K562 (cell line): Measurements from ENCODE around the gene ZNF599. TPM values are rescaled to one million over a fixed set of nuclear protein-coding genes. Genes with fewer than 3 reads are reported as not detected.

Experiments used
- ATAC-seq: fragments of 200-7000 bp; cut with Tn5 transposase; 3 replicates; pipeline ENCODE4 v1.9.1; 2020; ENCODE audit warnings: moderate library complexity
- BruUV-seq: library from RNA; stranded (reverse); fragments of 400-500 nt; replicated peaks from 2 replicates; lab custom pipeline; 2021; lab: Mats Ljungman, UMichigan
- CTCF ChIA-PET: fragments of 300-600 bp; formaldehyde crosslinking; extraction: SDS; loops from one replicate; lab custom pipeline; 2021; ENCODE audit warnings: low intra/inter-chr PET ratio; lab: Yijun Ruan, JAX
- POLR2A ChIA-PET: fragments of 300-600, 350-650 bp; sonication (Branson Sonifier 250); formaldehyde crosslinking; extraction: SDS; loops from one replicate; lab custom pipeline; 2021; ENCODE audit warnings: antibody characterized with exemption, inconsistent platforms; lab: Yijun Ruan, JAX
- DNase-seq, 4 experiments: peaks; one replicate each; pipeline versions ENCODE4 v3.0.0 to v3.0.0-alpha.2; 2011 to 2018; ENCODE audit warnings: low spot score in 3 of 4, mixed read lengths in 3 of 4; ENCODE audit errors: extremely low read depth in 1 of 4
- FAIRE-seq: peaks from 2 replicates; lab custom pipeline; 2011; peaks lifted over from hg19 to GRCh38; lab: Jason Lieb, UNC
- H2AFZ ChIP-seq: 2 replicates; pipeline ENCODE4 v1.6.0; 2011; ENCODE audit warnings: low read depth, low read length, control low read depth, inconsistent platforms
- H3K27ac ChIP-seq: fragments of 200-600 bp; 3 replicates; pipeline ENCODE4 v1.8.0; 2011; ENCODE audit warnings: low read depth, mild to moderate bottlenecking, control low read depth, inconsistent platforms, low read length, moderate library complexity, mixed read lengths; ENCODE audit errors: extremely low read depth
- H3K27me3 ChIP-seq, 2 experiments: fragments of 300-600 bp in 1 of 2; 2 replicates in 1 of 2; 3 replicates in 1 of 2; pipeline versions ENCODE4 v1.6.0 to v1.8.0; 2011; ENCODE audit warnings: inconsistent platforms in 2 of 2, low read length in 2 of 2, mild to moderate bottlenecking in 1 of 2, mixed read lengths in 1 of 2, moderate library complexity in 1 of 2; ENCODE audit not compliant: control insufficient read depth in 2 of 2, insufficient read depth in 2 of 2
- H3K36me3 ChIP-seq: fragments of 300-600 bp; 3 replicates; pipeline ENCODE4 v1.8.0; 2011; ENCODE audit warnings: mild to moderate bottlenecking, low read length, inconsistent platforms; ENCODE audit not compliant: control insufficient read depth, insufficient read depth
- H3K4me1 ChIP-seq, 2 experiments: fragments of 200-600 bp in 1 of 2; replicated peaks in 1 of 2; 2 replicates in 1 of 2; 3 replicates in 1 of 2; pipeline versions ENCODE4 v1.5.1 to v1.8.0; 2011; ENCODE audit warnings: inconsistent platforms in 2 of 2, low read length in 2 of 2, mild to moderate bottlenecking in 1 of 2, mixed read lengths in 1 of 2, moderate library complexity in 1 of 2; ENCODE audit not compliant: control insufficient read depth in 2 of 2, insufficient read depth in 2 of 2
- H3K4me2 ChIP-seq: 2 replicates; pipeline ENCODE4 v1.6.1; 2011; ENCODE audit warnings: low read length, control low read depth, inconsistent platforms, mixed read lengths; ENCODE audit not compliant: insufficient read depth
- H3K4me3 ChIP-seq: fragments of 200-600 bp; sonication (generic), shearing (Covaris generic); 2 replicates; pipeline ENCODE4 v1.5.1; 2016; ENCODE audit warnings: control low read depth, inconsistent platforms
- H3K79me2 ChIP-seq: fragments of 200-600 bp; 3 replicates; pipeline ENCODE4 v1.8.0; 2011; ENCODE audit warnings: low read length, inconsistent platforms; ENCODE audit not compliant: control insufficient read depth, insufficient read depth
- H3K9ac ChIP-seq, 2 experiments: 2 replicates each; pipeline versions ENCODE4 v1.6.0 to v1.6.1; 2011; ENCODE audit warnings: low read depth in 2 of 2, low read length in 2 of 2, control low read depth in 1 of 2, inconsistent platforms in 1 of 2, mild to moderate bottlenecking in 1 of 2, mixed read lengths in 1 of 2; ENCODE audit not compliant: insufficient read depth in 1 of 2
- H3K9me1 ChIP-seq: one replicate; pipeline ENCODE4 v1.6.0; 2011; ENCODE audit warnings: inconsistent platforms, mild to moderate bottlenecking, low read length, moderate library complexity; ENCODE audit not compliant: control insufficient read depth, insufficient read depth
- H3K9me3 ChIP-seq: replicated peaks from 2 replicates; pipeline ENCODE4 v1.5.1; 2011; ENCODE audit warnings: low read depth, low read length, inconsistent platforms; ENCODE audit not compliant: control insufficient read depth, insufficient read depth
- H4K20me1 ChIP-seq: replicated peaks from 2 replicates; pipeline ENCODE4 v1.6.1; 2011; ENCODE audit warnings: low read length, inconsistent platforms, mixed read lengths; ENCODE audit not compliant: control insufficient read depth, insufficient read depth
- ATF1 ChIP-seq, 2 experiments: fragments of 450-650 bp in 1 of 2; IDR thresholded peaks; 2 replicates each; pipeline ENCODE4 v1.6.1; 2016; ENCODE audit warnings: missing compliant biosample characterization in 1 of 2, missing genetic modification characterization in 1 of 2
- CBFA2T3 ChIP-seq: fragments of 450-650 bp; IDR thresholded peaks from 2 replicates; pipeline ENCODE4 v1.6.1; 2017
- ESRRB ChIP-seq: fragments of 250-450 bp; sonication (Bioruptor Pico); IDR thresholded peaks from 2 replicates; pipeline ENCODE4 v1.5.0; 2020; ENCODE audit warnings: mild to moderate bottlenecking, moderate library complexity, borderline replicate concordance
- ETS2 ChIP-seq: IDR thresholded peaks from 2 replicates; pipeline ENCODE4 v1.6.1; 2016; ENCODE audit warnings: borderline replicate concordance, missing genetic modification characterization, mild to moderate bottlenecking, moderate library complexity, missing compliant biosample characterization; ENCODE audit not compliant: poor library complexity, severe bottlenecking
- HNRNPK ChIP-seq: fragments of 200-400 bp; formaldehyde crosslinking; IDR thresholded peaks from one replicate; pipeline ENCODE4 v1.6.1; 2018; ENCODE audit warnings: mild to moderate bottlenecking, low read depth, low read length; ENCODE audit not compliant: poor library complexity, severe bottlenecking
- L3MBTL2 ChIP-seq: fragments of 450-650 bp; IDR thresholded peaks from 2 replicates; pipeline ENCODE4 v1.6.1; 2016; ENCODE audit warnings: mild to moderate bottlenecking, moderate library complexity
- LEF1 ChIP-seq: fragments of 450-650 bp; IDR thresholded peaks from 2 replicates; pipeline ENCODE4 v1.6.1; 2016; ENCODE audit warnings: mild to moderate bottlenecking
- MTA2 ChIP-seq: fragments of 450-650 bp; IDR thresholded peaks from 2 replicates; pipeline ENCODE4 v1.6.1; 2016; ENCODE audit warnings: low read depth
- NCOA2 ChIP-seq, 2 experiments: fragments of 450-650 bp; IDR thresholded peaks; 2 replicates each; pipeline ENCODE4 v1.6.1; 2018; ENCODE audit warnings: mild to moderate bottlenecking in 2 of 2, moderate library complexity in 1 of 2; ENCODE audit not compliant: partially characterized antibody in 2 of 2
- NR2C1 ChIP-seq, 2 experiments: fragments of 450-650 bp; IDR thresholded peaks; 2 replicates each; pipeline ENCODE4 v1.6.1; 2017; ENCODE audit warnings: mild to moderate bottlenecking in 2 of 2, antibody characterized with exemption in 1 of 2, inconsistent platforms in 1 of 2, missing compliant biosample characterization in 1 of 2, missing genetic modification characterization in 1 of 2
- PHTF2 ChIP-seq: fragments of 250-450 bp; sonication (Bioruptor Pico); IDR thresholded peaks from 2 replicates; pipeline ENCODE4 v1.5.0; 2021; ENCODE audit warnings: mild to moderate bottlenecking
- PRMT5 ChIP-seq: sonication (generic); formaldehyde crosslinking; IDR thresholded peaks from 2 replicates; pipeline ENCODE4 v1.5.0; 2020; ENCODE audit warnings: missing genetic modification reagents
- SAFB2 ChIP-seq: fragments of 200-400 bp; formaldehyde crosslinking; IDR thresholded peaks from 2 replicates; pipeline ENCODE4 v1.6.1; 2018; ENCODE audit warnings: borderline replicate concordance, low read length, low read depth, moderate library complexity; ENCODE audit not compliant: severe bottlenecking
- SLC30A9 ChIP-seq: fragments of 250-450 bp; sonication (Bioruptor Pico); IDR thresholded peaks from 2 replicates; pipeline ENCODE4 v1.8.0; 2022; ENCODE audit warnings: mild to moderate bottlenecking, moderate library complexity
- STAT5A ChIP-seq: IDR thresholded peaks from 2 replicates; pipeline ENCODE4 v1.6.1; 2012; ENCODE audit warnings: low read length, inconsistent platforms, borderline replicate concordance
- XRCC3 ChIP-seq: fragments of 450-650 bp; IDR thresholded peaks from 2 replicates; pipeline ENCODE4 v1.6.1; 2017; ENCODE audit warnings: mild to moderate bottlenecking, moderate library complexity
- ZNF551 ChIP-seq: fragments of 250-450 bp; sonication (Bioruptor Pico); IDR thresholded peaks from 2 replicates; pipeline ENCODE4 v1.5.0; 2021; ENCODE audit warnings: mild to moderate bottlenecking, moderate library complexity
- WGBS: fragments of 100-300 bp; shearing (Covaris generic); methylation state at CpG from one replicate; pipeline ENCODE4 v1.1.6; 2016; ENCODE audit warnings: low coverage, mixed read lengths; ENCODE audit not compliant: insufficient coverage; ENCODE audit errors: missing lambda C conversion rate; 5-methylcytosine and 5-hydroxymethylcytosine counted together
- in situ Hi-C: fragments of 300-500 bp; cut with MboI; formaldehyde crosslinking; loops from 4 replicates; pipeline ENCODE4 v1.15.0; 2018; ENCODE audit warnings: inconsistent platforms, mixed read lengths
- intact Hi-C: fragments of 100-400 bp; cut with micrococcal nuclease; formaldehyde crosslinking; loops from 2 replicates; pipeline ENCODE4 v1.14.2; 2022
- polyA plus RNA-seq, 8 experiments: library from polyadenylated mRNA; depleted of rRNA in 4 of 8; stranded (reverse) in 5 of 8; unstranded in 3 of 8; fragments of >200 nt; fragmentation: Nextera tagmentation in 2 of 8; fragmentation: Illumina TruSeq in 1 of 8; extraction: Ambion mirVana in 2 of 8; extraction: Trizol in 1 of 8; gene quantifications; 2 replicates each; pipeline versions ENCODE4 v1.2.1 to v1.2.3, GENCODE V29; 2011 to 2014; ENCODE audit warnings: inconsistent platforms in 1 of 8, missing spikeins in 1 of 8
- total RNA-seq, 7 experiments: library from RNA; depleted of rRNA in 6 of 7; stranded (reverse); fragments of >200 nt in 6 of 7; fragmentation: Illumina TruSeq in 2 of 7; extraction: Trizol in 2 of 7; gene quantifications; 2 replicates each; pipeline versions ENCODE4 v1.2.1 to v1.2.3, GENCODE V29; 2011 to 2021; ENCODE audit warnings: low replicate concordance in 1 of 7
- TF ChIP-seq, protein P1 (sequence below): fragments of 250-450 bp; sonication (Bioruptor Pico); IDR thresholded peaks from 2 replicates; pipeline ENCODE4 v1.5.0; 2021
- TF ChIP-seq, protein P2 (sequence below): fragments of 250-450 bp; sonication (Bioruptor Pico); IDR thresholded peaks from 2 replicates; pipeline ENCODE4 v1.4.0; 2020; ENCODE audit warnings: borderline replicate concordance
- TF ChIP-seq, protein P3 (sequence below): fragments of 450-650 bp; IDR thresholded peaks from 2 replicates; pipeline ENCODE4 v1.6.1; 2016

Gene ZNF599
- total and polyA plus RNA-seq, 9 of the 15 experiments (the other 6 are each of a cell fraction or from before 2014, with no cell fraction given): 0.71 to 6.7 (median 2.8) TPM

DNA sequence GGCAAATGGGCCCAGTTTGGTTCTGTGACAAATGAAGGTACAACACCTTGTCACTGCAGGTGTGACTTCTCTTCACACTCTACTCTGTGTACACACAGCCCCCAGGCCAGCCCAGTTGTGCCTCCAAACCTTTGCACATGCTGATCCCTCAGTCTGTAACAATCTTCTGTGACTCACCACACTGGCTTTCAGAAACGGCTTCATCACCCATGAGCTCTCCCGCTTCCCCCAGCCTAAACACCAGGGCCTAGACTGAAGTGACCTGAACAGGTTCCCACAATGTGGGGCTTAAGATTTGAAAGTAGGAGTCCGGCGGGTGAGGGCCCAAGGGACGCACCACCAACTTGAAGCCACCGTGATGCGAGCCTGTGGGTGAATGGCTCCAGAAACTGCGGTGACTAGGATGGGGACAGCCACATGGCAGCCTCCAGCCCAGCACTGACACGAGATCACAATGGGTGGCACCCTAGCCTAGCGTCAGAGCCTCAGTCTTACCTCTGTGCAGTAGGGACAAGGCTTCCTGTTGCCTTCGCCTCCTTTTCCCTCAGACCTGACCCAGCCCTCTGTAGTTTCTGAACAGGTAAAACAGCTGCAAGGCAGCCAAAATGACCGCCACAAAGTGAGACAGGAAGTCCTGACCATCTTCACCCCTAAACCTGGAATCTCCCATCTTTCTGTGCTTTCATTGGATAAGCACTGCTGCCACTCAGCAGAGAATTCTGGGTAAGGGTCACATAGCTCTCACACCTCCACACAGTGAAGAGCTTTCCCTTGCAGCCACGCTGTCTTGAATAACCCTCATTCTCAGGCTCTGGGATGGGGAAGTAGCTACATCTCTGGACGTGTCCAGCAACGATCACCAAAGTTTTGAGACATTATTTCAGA lies 34.2 kb upstream of the ZNF599 start:
- ChIA-PET CTCF (no interaction called here), POLR2A (interaction anchor here (1.1 kb wide), 1 partner anchor 11 kb away, joined by 3 read pairs; no protein-coding TSS in a partner anchor)
- H3K79me2 ChIP-seq: no peaks in the 10 kb centered on the region
- no peaks in the 10 kb centered on the region; the same call in 1 of the 2 replicates for H3K9me3 ChIP-seq
- in situ Hi-C loops (no loop called here), intact Hi-C loops (no loop called here)
- no peak overlapping the region for H3K27ac ChIP-seq
- H2AFZ ChIP-seq: peak overlapping the region; percentile 61
- H3K27me3 ChIP-seq: no peaks in the 10 kb centered on the region; a peak in 2 of 5 replicates
- no TSS peak for BruUV-seq
- DNase-seq (peak in 1 of 4 experiments; percentile 16), FAIRE-seq (no peak), ATAC-seq (no peak)
- 6% methylated on average over 15 of the region's 15 CpGs for WGBS
- H3K36me3 ChIP-seq: no peaks in the 10 kb centered on the region
- H4K20me1 ChIP-seq: no peaks in the 10 kb centered on the region
- no peak overlapping the region for H3K4me3 ChIP-seq
- no peaks in the 10 kb centered on the region for H3K4me1 ChIP-seq
- H3K4me2 ChIP-seq: peak overlapping the region; percentile 23; the same call in 1 of the 2 replicates
- no peaks in the 10 kb centered on the region for H3K9me1 ChIP-seq
- no peak overlapping the region for H3K9ac ChIP-seq
- no peak for TF ChIP-seq ATF1 (CRISPR knock-in tag; IDR thresholded peaks at IDR 0.05)
- TF ChIP-seq ATF1 (tag; IDR thresholded peaks at IDR 0.05): no peak
- TF ChIP-seq, protein P1, sequence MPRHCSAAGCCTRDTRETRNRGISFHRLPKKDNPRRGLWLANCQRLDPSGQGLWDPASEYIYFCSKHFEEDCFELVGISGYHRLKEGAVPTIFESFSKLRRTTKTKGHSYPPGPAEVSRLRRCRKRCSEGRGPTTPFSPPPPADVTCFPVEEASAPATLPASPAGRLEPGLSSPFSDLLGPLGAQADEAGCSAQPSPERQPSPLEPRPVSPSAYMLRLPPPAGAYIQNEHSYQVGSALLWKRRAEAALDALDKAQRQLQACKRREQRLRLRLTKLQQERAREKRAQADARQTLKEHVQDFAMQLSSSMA (CRISPR knock-in tag): no peak
- no peak for TF ChIP-seq MTA2
- TF ChIP-seq PHTF2 (CRISPR knock-in tag): no peak
- TF ChIP-seq PRMT5: no peak
- TF ChIP-seq L3MBTL2: peak; percentile 16; the same call in 1 of the 2 replicates
- no peak for TF ChIP-seq SLC30A9
- TF ChIP-seq ETS2 (tag): no peak
- TF ChIP-seq HNRNPK: no peak
- TF ChIP-seq, protein P2, sequence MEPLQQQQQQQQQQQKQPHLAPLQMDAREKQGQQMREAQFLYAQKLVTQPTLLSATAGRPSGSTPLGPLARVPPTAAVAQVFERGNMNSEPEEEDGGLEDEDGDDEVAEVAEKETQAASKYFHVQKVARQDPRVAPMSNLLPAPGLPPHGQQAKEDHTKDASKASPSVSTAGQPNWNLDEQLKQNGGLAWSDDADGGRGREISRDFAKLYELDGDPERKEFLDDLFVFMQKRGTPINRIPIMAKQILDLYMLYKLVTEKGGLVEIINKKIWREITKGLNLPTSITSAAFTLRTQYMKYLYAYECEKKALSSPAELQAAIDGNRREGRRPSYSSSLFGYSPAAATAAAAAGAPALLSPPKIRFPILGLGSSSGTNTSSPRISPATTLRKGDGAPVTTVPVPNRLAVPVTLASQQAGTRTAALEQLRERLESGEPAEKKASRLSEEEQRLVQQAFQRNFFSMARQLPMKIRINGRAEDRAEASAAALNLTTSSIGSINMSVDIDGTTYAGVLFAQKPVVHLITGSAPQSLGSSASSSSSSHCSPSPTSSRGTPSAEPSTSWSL (CRISPR knock-in tag): no peak
- no peak for TF ChIP-seq NCOA2 (IDR thresholded peaks at IDR 0.05; ENCODE audit: partially characterized antibody in 2 of 2)
- no peak for TF ChIP-seq CBFA2T3
- no peak for TF ChIP-seq STAT5A
- TF ChIP-seq, protein P3, sequence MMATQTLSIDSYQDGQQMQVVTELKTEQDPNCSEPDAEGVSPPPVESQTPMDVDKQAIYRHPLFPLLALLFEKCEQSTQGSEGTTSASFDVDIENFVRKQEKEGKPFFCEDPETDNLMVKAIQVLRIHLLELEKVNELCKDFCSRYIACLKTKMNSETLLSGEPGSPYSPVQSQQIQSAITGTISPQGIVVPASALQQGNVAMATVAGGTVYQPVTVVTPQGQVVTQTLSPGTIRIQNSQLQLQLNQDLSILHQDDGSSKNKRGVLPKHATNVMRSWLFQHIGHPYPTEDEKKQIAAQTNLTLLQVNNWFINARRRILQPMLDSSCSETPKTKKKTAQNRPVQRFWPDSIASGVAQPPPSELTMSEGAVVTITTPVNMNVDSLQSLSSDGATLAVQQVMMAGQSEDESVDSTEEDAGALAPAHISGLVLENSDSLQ: peak; percentile 91
- no peak for TF ChIP-seq SAFB2
- no peak for TF ChIP-seq XRCC3
- no peak for TF ChIP-seq ZNF551 (CRISPR knock-in tag)
- TF ChIP-seq LEF1: no peak
- 0 out of 2 replicates have a peak, but pooled peaks have one; percentile 20 for TF ChIP-seq NR2C1 (IDR thresholded peaks at IDR 0.05)
- TF ChIP-seq NR2C1 (tag; IDR thresholded peaks at IDR 0.05): no peak
- no peak for TF ChIP-seq ESRRB (CRISPR knock-in tag)
